ENCODE results near the gene RBM6. TPM values are rescaled to one million over a fixed set of nuclear protein-coding genes. Genes with fewer than 3 reads are reported as not detected.

The RBM6 gene, protein sequence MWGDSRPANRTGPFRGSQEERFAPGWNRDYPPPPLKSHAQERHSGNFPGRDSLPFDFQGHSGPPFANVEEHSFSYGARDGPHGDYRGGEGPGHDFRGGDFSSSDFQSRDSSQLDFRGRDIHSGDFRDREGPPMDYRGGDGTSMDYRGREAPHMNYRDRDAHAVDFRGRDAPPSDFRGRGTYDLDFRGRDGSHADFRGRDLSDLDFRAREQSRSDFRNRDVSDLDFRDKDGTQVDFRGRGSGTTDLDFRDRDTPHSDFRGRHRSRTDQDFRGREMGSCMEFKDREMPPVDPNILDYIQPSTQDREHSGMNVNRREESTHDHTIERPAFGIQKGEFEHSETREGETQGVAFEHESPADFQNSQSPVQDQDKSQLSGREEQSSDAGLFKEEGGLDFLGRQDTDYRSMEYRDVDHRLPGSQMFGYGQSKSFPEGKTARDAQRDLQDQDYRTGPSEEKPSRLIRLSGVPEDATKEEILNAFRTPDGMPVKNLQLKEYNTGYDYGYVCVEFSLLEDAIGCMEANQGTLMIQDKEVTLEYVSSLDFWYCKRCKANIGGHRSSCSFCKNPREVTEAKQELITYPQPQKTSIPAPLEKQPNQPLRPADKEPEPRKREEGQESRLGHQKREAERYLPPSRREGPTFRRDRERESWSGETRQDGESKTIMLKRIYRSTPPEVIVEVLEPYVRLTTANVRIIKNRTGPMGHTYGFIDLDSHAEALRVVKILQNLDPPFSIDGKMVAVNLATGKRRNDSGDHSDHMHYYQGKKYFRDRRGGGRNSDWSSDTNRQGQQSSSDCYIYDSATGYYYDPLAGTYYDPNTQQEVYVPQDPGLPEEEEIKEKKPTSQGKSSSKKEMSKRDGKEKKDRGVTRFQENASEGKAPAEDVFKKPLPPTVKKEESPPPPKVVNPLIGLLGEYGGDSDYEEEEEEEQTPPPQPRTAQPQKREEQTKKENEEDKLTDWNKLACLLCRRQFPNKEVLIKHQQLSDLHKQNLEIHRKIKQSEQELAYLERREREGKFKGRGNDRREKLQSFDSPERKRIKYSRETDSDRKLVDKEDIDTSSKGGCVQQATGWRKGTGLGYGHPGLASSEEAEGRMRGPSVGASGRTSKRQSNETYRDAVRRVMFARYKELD
- total RNA-seq = 100 to 1,000 TPM in 2 of 4 donors, 10 to 100 TPM in 2; 73.5 to 222 (median 89.5) TPM

DNA sequence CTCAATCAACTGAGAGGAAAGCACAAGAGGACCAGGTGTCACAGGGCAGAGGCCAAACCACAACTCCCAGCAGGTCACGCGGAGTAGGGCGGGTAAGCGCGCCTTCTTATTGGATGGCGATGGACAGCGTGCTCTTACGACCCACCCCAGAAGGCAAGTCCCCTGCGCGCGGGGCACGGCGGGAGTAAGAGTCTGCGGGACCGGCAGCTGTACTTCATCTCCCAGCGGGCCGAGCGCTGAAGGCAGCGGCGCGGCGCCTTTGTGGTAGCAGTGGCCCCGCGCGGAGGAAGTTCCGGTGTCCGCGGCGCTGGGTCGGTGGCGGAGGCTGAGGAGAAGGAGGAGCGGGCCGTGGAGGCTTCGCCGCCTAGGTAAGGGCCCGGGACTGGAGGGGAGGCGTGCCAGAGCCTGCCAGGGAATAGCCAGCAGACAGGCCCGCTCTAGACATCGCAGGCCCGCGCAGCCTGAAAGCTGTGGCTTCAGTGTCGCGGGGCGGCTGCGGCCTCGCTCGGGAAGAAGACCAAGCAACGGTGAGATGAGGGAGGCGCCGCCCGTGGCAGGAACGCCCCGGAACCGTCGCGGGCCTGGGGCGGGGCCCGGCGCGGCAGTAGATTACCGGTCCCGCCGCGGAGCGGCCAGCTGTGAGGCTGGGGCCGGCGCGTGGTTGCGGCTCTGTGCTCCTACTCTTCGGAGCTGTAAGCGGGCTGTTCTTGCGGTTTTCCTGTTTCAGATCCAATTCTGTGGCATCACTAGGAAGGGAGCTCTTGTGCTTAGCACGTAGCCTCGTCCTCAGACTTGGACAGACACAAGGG, at the start of gene RBM6:
Gene RBM6 (plus strand): TSS at position 293 of the 809 bp plus-strand sequence. CDS start 22,492 bp downstream, outside the sequence.
- Histone ChIP-seq H3K4me3 (peak within 1 kb of the TSS; percentile 77), H3K27me3 (no peaks in the 10 kb centered on the region), H3K36me3 (no peaks in the 10 kb centered on the region), H3K27ac (peak within 1 kb of the TSS; percentile 93), H3K9me3 (no peaks in the 10 kb centered on the region), H3K4me1 (peaks cover 25% of the 10 kb centered on the region)
- TF ChIP-seq POLR2AphosphoS5 (IDR thresholded peaks at IDR 0.05) (peak in 2 of 3 donors; percentile 55 to 95), POLR2A (IDR thresholded peaks at IDR 0.05) (peak; percentile 57 to 67), EP300 (IDR thresholded peaks at IDR 0.05) (no peak), CTCF (IDR thresholded peaks at IDR 0.05) (no peak)
- peak; percentile 98 to 99 for DNase-seq (ENCODE audit: low spot score in 2 of 2)
- 0% methylated on average over 21 of the region's 74 CpGs for WGBS

- Histone ChIP-seq H3K36me3 (peaks cover 27% of the 10 kb centered on the region), H3K4me1 (peaks cover 13% of the 10 kb centered on the region), H3K27me3 (no peaks in the 10 kb centered on the region), H3K4me3 (no peak overlapping the region), H3K27ac (no peak overlapping the region), H3K9me3 (no peaks in the 10 kb centered on the region)
- no peak for DNase-seq (ENCODE audit: low spot score in 2 of 2)
- 83% methylated on average over 3 of the region's 9 CpGs for WGBS
- TF ChIP-seq CTCF (IDR thresholded peaks at IDR 0.05) (no peak), POLR2A (IDR thresholded peaks at IDR 0.05) (no peak), POLR2AphosphoS5 (IDR thresholded peaks at IDR 0.05) (no peak), EP300 (IDR thresholded peaks at IDR 0.05) (no peak)
Measured at GRCh38 chr3:49895791-49896190, 44.2 kb upstream of the RBM6 start.

DNA sequence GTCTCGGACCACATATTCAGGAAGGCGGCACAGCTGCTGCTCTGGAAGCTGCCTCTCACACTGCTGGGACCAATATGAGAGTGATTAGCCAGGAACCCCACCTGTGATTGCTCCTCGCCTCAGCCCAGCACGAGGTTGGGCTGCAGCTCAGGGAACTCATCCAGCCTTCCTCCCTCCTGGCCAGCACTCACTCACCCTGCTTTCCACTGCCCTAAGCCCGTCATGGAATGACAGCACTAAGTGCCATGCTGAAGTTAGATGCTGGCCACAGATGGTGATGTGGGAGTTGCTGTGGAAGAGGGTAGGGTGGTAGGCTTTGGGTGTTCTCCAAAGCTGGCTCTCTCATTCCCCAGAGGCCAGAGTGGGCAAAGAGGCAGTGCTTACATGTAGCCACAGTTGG, 43.6 kb upstream of the RBM6 start:
- no peak for TF ChIP-seq CTCF (IDR thresholded peaks at IDR 0.05)
- TF ChIP-seq POLR2A (IDR thresholded peaks at IDR 0.05) = no peak
- no peak for TF ChIP-seq EP300 (IDR thresholded peaks at IDR 0.05)
- TF ChIP-seq POLR2AphosphoS5 (IDR thresholded peaks at IDR 0.05) = no peak
- H3K4me3 ChIP-seq = no peak overlapping the region
- peaks cover 23% of the 10 kb centered on the region for H3K36me3 ChIP-seq
- H3K27me3 ChIP-seq = no peaks in the 10 kb centered on the region
- no peak for DNase-seq (ENCODE audit: low spot score in 2 of 2)
- H3K4me1 ChIP-seq = peaks cover 18% of the 10 kb centered on the region
- no peak overlapping the region for H3K27ac ChIP-seq
- H3K9me3 ChIP-seq = no peaks in the 10 kb centered on the region
- WGBS = 62% methylated on average over 4 of the region's 5 CpGs

DNA sequence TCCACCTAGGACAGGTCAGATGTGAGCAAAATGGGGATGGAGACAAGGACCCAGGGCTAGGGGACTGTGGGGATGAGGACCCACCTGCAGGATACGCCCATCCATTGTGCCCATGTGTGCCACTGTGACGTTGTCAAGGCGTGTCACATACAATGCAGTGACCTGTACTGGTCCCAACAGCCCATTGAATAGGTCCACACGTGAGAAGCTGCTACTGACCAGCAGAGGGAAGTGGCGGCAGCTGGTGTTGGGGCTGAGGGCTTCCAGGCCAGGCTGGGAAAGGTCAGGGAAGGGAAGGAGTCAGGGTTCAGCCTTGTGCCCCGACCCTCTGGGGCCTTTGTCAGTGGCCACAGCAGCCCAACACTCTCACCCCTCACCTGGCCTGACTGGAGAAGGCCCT, 41.0 kb upstream of the RBM6 start:
- peaks cover 45% of the 10 kb centered on the region for H3K4me1 ChIP-seq
- WGBS = 58% methylated on average over 6 of the region's 6 CpGs
- no peak for TF ChIP-seq CTCF (IDR thresholded peaks at IDR 0.05)
- no peak for TF ChIP-seq POLR2A (IDR thresholded peaks at IDR 0.05)
- TF ChIP-seq POLR2AphosphoS5 (IDR thresholded peaks at IDR 0.05) = no peak
- TF ChIP-seq EP300 (IDR thresholded peaks at IDR 0.05) = no peak
- H3K27me3 ChIP-seq = no peaks in the 10 kb centered on the region
- no peak overlapping the region for H3K27ac ChIP-seq
- DNase-seq (ENCODE audit: low spot score in 2 of 2) = no peak
- H3K36me3 ChIP-seq = peaks cover 23% of the 10 kb centered on the region
- H3K9me3 ChIP-seq = no peaks in the 10 kb centered on the region
- H3K4me3 ChIP-seq = no peak overlapping the region
